GM21528 (cell line): ENCODE results near the gene PALD1.

ENCODE experiments used
- ATAC-seq: cut with Tn5 transposase; IDR thresholded peaks from one replicate; pipeline ENCODE4 v1.9.1; 2021; ENCODE audit warnings: mild to moderate bottlenecking, moderate library complexity; ENCODE audit not compliant: unreplicated experiment, low FRiP score

Gene PALD1

DNA sequence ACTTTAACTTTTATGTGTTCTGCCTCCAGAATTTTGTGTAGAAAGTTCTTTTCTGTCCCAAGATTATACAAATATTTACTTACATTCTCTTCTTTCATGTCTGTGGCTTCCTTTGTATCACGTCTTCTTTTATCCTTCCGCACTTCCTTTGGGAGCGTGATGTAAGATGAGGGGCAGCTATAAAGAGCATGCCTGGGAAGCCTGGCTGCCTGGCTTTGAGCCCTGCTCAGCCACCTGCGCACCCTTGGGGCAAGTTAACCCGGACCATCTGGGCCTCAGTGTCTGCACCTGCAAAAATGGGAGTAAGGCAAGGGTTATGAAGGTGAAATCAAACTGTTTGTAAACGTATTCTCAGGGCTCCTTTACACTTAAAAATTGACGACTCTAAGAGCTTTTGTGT is 25.2 kb downstream of the PALD1 start:
- no peak for ATAC-seq

GRCh38 chr10:70504521-70505358 is 26.2 kb downstream of the PALD1 start:
- no peak for ATAC-seq

GRCh38 chr10:70505908-70506307 is 27.3 kb downstream of the PALD1 start:
- no peak for ATAC-seq

- no peak for ATAC-seq
Measured at GRCh38 chr10:70507966-70508365, 29.4 kb downstream of the PALD1 start.

- ATAC-seq = no peak
Measured at GRCh38 chr10:70508912-70509756, 30.6 kb downstream of the PALD1 start.

GRCh38 chr10:70509757-70510147 is 31.2 kb downstream of the PALD1 start:
- ATAC-seq = no peak

GRCh38 chr10:70510453-70510852 is 31.9 kb downstream of the PALD1 start:
- no peak for ATAC-seq

DNA sequence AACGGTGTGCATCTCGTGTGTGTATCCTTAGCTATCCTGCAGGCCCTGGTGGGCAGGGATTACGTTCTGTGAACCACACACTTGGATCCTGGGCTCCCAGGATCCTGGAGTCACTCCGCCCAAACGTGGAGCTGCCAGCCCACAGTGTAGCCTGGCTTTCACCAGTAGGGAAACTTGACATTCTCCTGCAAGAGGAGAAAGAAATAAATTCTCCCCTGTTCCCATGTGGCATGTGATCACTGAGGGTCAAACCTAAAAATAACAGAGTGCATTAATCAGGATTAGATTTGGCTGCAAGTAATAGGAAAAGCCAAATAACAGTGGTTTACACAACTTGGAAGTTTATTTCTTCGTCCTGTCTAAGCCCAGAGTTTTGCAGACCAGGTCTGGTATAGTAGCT is 32.3 kb downstream of the PALD1 start:
- no peak for ATAC-seq

GRCh38 chr10:70512149-70512639 is 33.6 kb downstream of the PALD1 start:
- no peak for ATAC-seq

- peak; percentile 81 for ATAC-seq
Measured at GRCh38 chr10:70513848-70514309, 35.3 kb downstream of the PALD1 start.

- no peak for ATAC-seq
Measured at GRCh38 chr10:70514591-70514990, 36.0 kb downstream of the PALD1 start.

- no peak for ATAC-seq
Measured at GRCh38 chr10:70515035-70515667, 36.6 kb downstream of the PALD1 start.

GRCh38 chr10:70518695-70519094 is 40.1 kb downstream of the PALD1 start:
- ATAC-seq = no peak

DNA sequence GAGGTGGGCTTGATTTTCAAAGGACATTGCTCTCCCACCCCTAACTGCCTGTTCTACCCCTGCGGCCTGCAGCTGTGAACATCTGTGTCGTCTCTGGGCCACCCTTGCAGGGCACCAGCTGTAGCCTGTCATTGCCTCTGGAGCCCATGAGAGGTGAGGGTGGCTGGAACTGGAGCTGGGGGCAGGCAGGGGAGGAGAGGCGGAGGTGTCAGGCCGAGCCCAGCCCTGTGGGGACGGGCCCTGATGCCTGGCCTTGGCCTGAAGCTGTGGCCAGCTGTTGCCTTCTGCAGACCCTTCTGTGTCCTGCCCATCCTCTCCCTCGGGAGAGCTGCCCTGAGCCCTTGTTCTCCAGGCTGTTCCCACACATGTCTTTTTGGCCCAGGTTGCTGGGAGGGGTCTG is 44.5 kb downstream of the PALD1 start:
- no peak for ATAC-seq

DNA sequence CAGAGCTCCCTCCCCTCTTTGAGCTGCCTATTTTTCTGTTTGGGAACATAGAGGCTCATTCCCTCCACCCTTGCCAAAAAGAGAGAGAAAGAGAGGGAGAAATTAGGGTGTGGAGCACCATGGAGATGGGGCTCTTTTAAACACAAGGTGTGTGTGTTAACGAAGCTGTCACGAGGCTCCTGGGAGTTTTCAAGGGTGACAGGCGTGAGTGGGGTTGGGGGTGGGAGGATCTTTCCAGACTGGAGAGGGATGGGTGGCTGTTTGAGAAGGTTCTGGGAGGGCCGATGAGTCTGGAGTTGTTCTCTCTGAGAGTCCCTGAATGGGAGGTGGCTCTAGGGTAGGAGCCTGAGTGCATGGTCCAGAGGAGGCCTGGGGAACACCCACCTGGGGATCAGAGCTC is 45.0 kb downstream of the PALD1 start:
- no peak for ATAC-seq

DNA sequence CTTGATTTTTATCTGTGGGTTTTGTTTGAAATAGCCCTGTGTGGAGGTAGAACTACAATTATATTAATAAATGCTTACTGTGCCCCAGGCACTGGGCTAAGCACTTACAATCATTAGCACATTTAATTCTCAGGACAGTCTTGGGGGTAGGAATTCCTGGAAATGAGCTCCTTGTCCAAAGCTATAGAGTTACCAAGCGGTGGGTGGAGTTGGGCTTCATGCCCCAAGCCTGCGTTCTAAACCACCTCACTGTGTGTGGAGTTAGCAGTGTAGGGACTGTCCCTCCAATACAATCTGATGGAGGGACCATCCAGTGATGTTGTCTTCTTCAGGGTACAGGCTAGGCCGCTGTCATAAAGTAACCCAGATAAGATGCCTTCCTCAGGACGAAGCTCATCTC is 49.7 kb downstream of the PALD1 start:
- ATAC-seq = no peak

GRCh38 chr10:70528741-70529362 is 50.3 kb downstream of the PALD1 start:
- no peak for ATAC-seq

DNA sequence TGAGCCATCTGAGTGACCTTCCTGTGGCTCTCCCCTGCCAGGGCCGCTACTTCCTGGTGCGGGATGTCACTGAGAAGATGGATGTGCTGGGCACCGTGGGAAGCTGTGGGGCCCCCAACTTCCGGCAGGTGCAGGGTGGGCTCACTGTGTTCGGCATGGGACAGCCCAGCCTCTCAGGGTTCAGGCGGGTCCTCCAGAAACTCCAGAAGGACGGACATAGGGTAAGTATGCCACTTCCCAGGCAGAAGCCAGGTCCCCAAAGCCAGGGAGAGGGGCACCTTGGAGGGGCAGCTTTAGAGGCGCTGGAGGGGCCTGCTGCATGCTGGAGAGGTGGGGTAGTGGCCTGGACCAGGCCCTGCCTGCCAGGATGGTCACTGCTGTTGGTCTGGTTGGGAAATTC is 51.3 kb downstream of the PALD1 start:
- ATAC-seq = no peak

DNA sequence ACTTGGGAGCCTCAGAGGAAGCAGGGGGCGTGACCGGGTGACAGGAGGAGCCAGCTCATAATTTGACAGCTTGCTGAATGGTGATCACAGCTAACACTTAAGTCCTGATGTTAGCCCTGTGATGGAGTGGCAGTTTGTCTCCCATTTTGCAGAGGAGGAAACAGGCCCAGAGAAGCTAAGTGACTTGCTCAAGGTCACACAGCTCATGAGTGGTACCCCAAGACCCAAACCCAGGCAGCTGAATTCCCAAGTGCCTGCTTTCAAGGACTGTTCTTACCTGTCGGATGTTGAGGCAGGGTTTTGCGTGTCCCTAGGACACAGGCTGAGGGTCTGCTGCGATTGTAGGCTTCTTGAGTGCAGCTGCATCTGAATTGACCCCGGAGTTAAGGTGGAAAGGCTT is 51.7 kb downstream of the PALD1 start:
- no peak for ATAC-seq

DNA sequence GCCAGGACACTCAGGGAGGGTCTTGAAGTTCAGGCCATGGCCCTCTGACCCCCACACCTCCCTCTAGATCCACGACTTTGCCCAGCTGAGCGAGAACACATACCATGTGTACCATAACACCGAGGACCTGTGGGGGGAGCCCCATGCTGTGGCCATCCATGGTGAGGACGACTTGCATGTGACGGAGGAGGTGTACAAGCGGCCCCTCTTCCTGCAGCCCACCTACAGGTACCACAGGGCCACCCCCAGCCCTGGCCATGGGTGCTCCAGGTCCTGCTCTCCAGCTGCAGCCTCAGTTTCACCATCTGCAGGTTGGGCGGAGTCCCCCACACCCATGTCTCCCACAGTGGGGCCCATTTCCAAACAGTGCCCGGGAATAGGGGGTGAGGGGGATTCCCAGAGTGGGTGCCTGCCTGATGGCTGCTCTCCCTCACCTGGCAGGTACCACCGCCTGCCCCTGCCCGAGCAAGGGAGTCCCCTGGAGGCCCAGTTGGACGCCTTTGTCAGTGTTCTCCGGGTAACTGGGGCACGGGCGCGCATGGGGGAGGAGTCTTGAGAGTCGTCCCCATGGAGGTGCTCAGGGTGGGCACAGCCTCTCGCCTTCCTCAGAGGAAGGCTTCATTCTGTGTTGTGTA is 54.1 kb downstream of the PALD1 start:
- no peak for ATAC-seq
